Mesendoderm (in vitro differentiated cells): ENCODE data around the gene ASS1.

ENCODE experiments used
- DNase-seq: peaks from one replicate; pipeline ENCODE4 v3.0.0; 2013
- H2AK5ac ChIP-seq: 2 replicates; pipeline ENCODE4 v1.6.1; 2013; ENCODE audit warnings: low read length, inconsistent platforms
- H2BK120ac ChIP-seq: 2 replicates; pipeline ENCODE4 v1.6.1; 2013; ENCODE audit warnings: low read depth, mild to moderate bottlenecking, low read length, moderate library complexity, mixed read lengths
- H2BK15ac ChIP-seq: replicated peaks from 2 replicates; pipeline ENCODE4 v1.6.1; 2013; ENCODE audit warnings: low read depth, mild to moderate bottlenecking, moderate library complexity
- H2BK5ac ChIP-seq: 2 replicates; pipeline ENCODE4 v1.6.1; 2013; ENCODE audit warnings: low read length, inconsistent platforms
- H3K18ac ChIP-seq: 2 replicates; pipeline ENCODE4 v1.6.1; 2013; ENCODE audit warnings: mild to moderate bottlenecking, low read length, mixed read lengths
- H3K23ac ChIP-seq: one replicate; pipeline ENCODE4 v1.6.1; 2013; ENCODE audit warnings: low read length
- H3K27ac ChIP-seq: 2 replicates; pipeline ENCODE4 v1.5.1; 2013; ENCODE audit warnings: low read depth, mild to moderate bottlenecking, inconsistent platforms, low read length, moderate library complexity
- H3K27me3 ChIP-seq: 2 replicates; pipeline ENCODE4 v1.6.1; 2013; ENCODE audit warnings: low read length, control low read depth, mild to moderate bottlenecking, inconsistent platforms; ENCODE audit not compliant: insufficient read depth, poor library complexity
- H3K36me3 ChIP-seq: 2 replicates; pipeline ENCODE4 v1.6.1; 2013; ENCODE audit warnings: low read length, inconsistent platforms; ENCODE audit not compliant: control insufficient read depth, insufficient read depth
- H3K4ac ChIP-seq: one replicate; pipeline ENCODE4 v1.6.1; 2013; ENCODE audit warnings: low read depth, mild to moderate bottlenecking, low read length, moderate library complexity
- H3K4me1 ChIP-seq: 2 replicates; pipeline ENCODE4 v1.6.1; 2013; ENCODE audit warnings: low read depth, low read length, inconsistent platforms; ENCODE audit not compliant: control insufficient read depth
- H3K4me2 ChIP-seq: 2 replicates; pipeline ENCODE4 v1.6.1; 2013; ENCODE audit warnings: low read length
- H3K4me3 ChIP-seq: 2 replicates; pipeline ENCODE4 v1.5.1; 2013; ENCODE audit warnings: mild to moderate bottlenecking, low read length
- H3K56ac ChIP-seq: one replicate; pipeline ENCODE4 v1.6.1; 2013; ENCODE audit warnings: low read length
- H3K79me1 ChIP-seq: 2 replicates; pipeline ENCODE4 v1.6.1; 2013; ENCODE audit warnings: low read length, inconsistent platforms
- H3K79me2 ChIP-seq: 2 replicates; pipeline ENCODE4 v1.6.1; 2013; ENCODE audit warnings: mild to moderate bottlenecking, low read length; ENCODE audit not compliant: control insufficient read depth, insufficient read depth
- H3K9ac ChIP-seq: 2 replicates; pipeline ENCODE4 v1.6.1; 2013; ENCODE audit warnings: low read length, inconsistent platforms
- H4K5ac ChIP-seq: one replicate; pipeline ENCODE4 v1.6.1; 2013; ENCODE audit warnings: low read length
- H4K8ac ChIP-seq: one replicate; pipeline ENCODE4 v1.6.1; 2013; ENCODE audit warnings: low read depth, mild to moderate bottlenecking, control low read depth, low read length, moderate library complexity
- WGBS: extraction: QIAGEN DNeasy Blood & Tissue Kit; methylation state at CpG from one replicate; pipeline ENCODE4 v1.1.7; 2013; ENCODE audit warnings: low lambda C conversion rate, missing lambda C conversion rate; ENCODE audit not compliant: insufficient coverage; ENCODE audit errors: extremely low coverage; 5-methylcytosine and 5-hydroxymethylcytosine counted together

The ASS1 gene

DNA sequence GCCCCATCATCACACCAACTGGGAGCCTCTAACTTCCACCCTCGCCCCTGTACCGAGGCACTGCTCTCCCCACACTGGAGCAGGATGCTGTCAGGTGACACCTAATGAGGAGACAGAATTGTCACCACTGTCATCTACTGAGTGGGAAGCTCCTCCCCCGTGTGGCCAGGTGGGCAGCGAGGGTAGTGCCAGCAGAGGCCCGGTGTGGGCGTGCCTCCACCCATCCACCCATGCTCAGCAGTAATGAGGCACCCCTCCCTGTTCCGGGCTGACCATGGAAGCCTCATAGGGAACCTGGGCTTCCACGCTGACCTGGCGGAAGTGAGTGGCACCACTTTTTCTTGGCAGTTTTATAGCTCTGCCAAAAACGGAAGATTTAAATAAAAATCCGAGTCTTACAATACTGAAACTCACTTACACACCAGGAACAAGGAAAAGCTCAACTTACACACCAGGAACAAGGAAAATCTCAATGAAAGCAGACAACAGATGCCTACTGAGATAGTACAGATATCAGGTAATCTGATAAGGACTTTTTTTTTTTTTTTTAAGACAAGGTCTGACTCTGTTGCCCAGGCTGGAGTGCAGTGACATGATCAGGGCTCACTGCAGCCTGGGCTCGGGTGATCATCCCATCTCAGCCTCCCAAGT is 30.6 kb upstream of the ASS1 start:
- Histone ChIP-seq H3K23ac (no peak overlapping the region), H3K4me1 (no peaks in the 10 kb centered on the region), H3K18ac (no peak overlapping the region), H4K8ac (no peak overlapping the region), H3K4ac (no peak overlapping the region), H3K79me1 (no peaks in the 10 kb centered on the region), H3K27ac (no peak overlapping the region), H3K79me2 (no peaks in the 10 kb centered on the region), H3K56ac (no peak overlapping the region), H2BK15ac (no peak overlapping the region), H2BK120ac (no peak overlapping the region), H4K5ac (no peak overlapping the region), H3K27me3 (no peaks in the 10 kb centered on the region), H2BK5ac (no peak overlapping the region), H3K36me3 (no peaks in the 10 kb centered on the region), H3K4me2 (no peak overlapping the region), H3K4me3 (no peak overlapping the region), H3K9ac (no peak overlapping the region), H2AK5ac (no peak overlapping the region)
- DNase-seq = no peak
- WGBS = no CpG with 5 or more reads among the region's 12 CpGs

DNA sequence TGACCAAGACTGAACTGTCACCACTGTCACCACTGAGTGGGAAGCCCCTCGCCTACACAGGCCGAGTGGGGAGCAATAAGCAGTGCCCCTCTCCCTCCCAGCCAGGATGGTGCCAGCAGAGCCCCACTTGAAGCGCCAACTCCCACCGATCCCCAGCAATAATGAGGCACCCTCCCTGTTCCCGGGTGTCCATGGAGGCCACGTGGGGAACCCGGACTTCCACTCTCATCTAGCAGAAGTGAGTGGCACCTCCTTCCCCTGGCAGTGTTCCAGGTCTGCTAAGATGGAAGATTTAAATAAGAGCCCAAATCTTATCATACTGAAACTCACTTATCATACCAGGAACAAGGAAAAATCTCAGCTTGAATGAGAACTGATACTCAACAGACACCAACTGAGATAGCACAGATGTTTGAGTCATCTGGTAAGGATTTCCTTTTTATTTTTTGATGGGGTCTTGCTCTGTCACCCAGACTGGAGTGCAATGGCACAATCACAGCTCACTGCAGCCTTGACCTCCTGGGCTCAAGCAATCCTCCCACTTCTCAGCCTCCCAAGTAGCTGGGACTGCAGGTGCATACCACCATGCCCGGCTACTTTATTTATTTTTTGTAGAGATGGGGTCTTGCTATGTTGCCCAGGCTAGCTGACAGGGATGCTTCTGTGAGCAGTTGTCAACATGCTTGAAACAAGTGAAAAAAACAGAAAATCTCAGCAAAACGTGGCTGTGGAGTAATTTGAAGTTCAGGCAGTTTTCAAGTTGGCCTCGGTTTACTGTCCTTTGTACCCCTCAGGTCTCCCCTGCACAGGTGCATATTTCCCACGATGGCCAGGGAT is 29.6 kb upstream of the ASS1 start:
- Histone ChIP-seq H3K23ac (no peak overlapping the region), H3K4me1 (no peaks in the 10 kb centered on the region)
- DNase-seq = peak; percentile 52

DNA sequence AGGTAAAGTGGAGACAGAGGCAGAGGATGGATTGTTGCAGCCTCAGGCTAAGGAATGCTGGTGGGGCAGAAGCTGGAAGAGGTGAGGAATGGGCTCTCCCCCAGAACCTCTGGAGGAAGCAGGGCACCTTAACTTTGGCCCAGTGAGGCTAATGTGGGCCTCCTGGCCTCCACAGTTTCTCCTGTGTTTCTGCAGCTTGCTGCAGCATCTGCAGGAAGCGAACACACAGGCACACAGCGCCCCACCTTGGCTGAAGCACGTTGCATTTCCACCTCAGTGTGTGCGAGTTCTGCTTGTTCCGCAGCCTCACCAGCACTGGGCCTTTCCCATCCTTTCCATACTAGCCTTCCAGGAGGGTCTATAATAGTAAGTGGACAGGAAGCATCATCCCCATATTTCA is 27.2 kb upstream of the ASS1 start:
- Histone ChIP-seq H2AK5ac (no peak overlapping the region), H3K36me3 (no peaks in the 10 kb centered on the region), H4K8ac (no peak overlapping the region), H4K5ac (no peak overlapping the region), H3K56ac (no peak overlapping the region), H3K23ac (no peak overlapping the region), H3K4me1 (peaks cover 11% of the 10 kb centered on the region), H3K27me3 (no peaks in the 10 kb centered on the region), H3K9ac (no peak overlapping the region), H3K27ac (no peak overlapping the region), H3K18ac (no peak overlapping the region), H2BK15ac (no peak overlapping the region), H3K4ac (no peak overlapping the region), H3K4me3 (no peak overlapping the region), H3K4me2 (no peak overlapping the region), H3K79me1 (no peaks in the 10 kb centered on the region), H3K79me2 (no peaks in the 10 kb centered on the region), H2BK5ac (no peak overlapping the region), H2BK120ac (no peak overlapping the region)
- DNase-seq = peak; percentile 54
- WGBS = no CpG with 5 or more reads among the region's 5 CpGs

More for the DNA sequence above, 29.6 kb upstream of the ASS1 start:
- WGBS = no CpG with 5 or more reads among the region's 11 CpGs
- Histone ChIP-seq H3K79me1 (no peaks in the 10 kb centered on the region), H2BK5ac (peak overlapping the region; percentile 45), H3K4me3 (no peak overlapping the region), H3K4ac (no peak overlapping the region), H3K36me3 (no peaks in the 10 kb centered on the region), H3K56ac (no peak overlapping the region), H2BK15ac (no peak overlapping the region), H4K5ac (no peak overlapping the region), H3K9ac (no peak overlapping the region), H4K8ac (no peak overlapping the region), H3K18ac (no peak overlapping the region), H2BK120ac (no peak overlapping the region), H2AK5ac (no peak overlapping the region), H3K27ac (no peak overlapping the region), H3K27me3 (no peaks in the 10 kb centered on the region), H3K79me2 (no peaks in the 10 kb centered on the region), H3K4me2 (no peak overlapping the region)

DNA sequence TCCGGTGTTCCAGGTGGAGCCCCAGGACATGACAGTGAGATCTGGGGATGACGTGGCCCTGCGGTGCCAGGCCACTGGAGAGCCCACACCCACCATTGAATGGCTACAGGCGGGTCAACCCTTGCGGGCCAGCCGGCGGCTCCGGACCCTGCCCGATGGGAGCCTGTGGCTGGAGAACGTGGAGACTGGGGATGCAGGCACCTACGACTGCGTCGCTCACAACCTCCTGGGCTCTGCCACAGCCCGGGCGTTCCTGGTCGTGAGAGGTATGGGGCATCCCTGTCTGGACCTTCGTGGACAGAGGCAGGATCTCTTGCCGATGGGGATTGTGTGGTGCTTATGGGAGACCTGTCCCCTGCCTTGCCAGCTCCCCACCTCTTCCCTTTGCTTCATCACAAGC is 26.0 kb upstream of the ASS1 start:
- WGBS = no CpG with 5 or more reads among the region's 18 CpGs
- Histone ChIP-seq H2BK120ac (no peak overlapping the region), H2BK15ac (no peak overlapping the region)

DNA sequence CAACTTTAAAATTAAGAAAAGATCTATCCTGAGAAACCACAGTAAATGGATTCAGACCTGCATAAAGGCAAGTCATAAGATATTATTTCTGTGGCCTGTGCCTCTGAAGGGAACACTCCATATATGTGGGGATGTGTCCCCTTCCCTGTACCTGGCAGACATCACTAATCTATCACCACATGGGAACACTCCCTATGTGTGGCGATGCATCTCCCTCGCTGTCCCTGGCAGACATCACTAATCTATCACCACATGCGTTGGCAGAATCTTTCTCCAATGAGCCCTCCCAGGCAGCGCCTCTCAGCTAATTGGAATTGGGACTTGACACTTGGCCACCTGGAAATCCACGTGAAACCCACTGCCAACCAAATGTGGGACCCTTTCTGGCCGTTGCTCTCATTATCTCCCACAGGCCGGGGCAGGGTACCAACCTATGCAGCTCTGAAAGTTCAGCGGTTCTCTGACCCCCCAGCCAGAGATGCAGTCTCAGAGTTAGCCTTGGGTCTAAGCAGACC is 25.2 kb upstream of the ASS1 start:
- no CpG with 5 or more reads among the region's 8 CpGs for WGBS
- Histone ChIP-seq H4K8ac (no peak overlapping the region), H3K4ac (no peak overlapping the region), H3K27me3 (no peaks in the 10 kb centered on the region), H2BK15ac (no peak overlapping the region), H3K4me2 (no peak overlapping the region), H3K79me1 (no peaks in the 10 kb centered on the region), H2BK5ac (no peak overlapping the region), H3K79me2 (no peaks in the 10 kb centered on the region), H3K4me3 (no peak overlapping the region), H2BK120ac (no peak overlapping the region), H3K9ac (no peak overlapping the region), H3K27ac (no peak overlapping the region), H3K23ac (no peak overlapping the region), H3K18ac (no peak overlapping the region), H4K5ac (no peak overlapping the region), H3K4me1 (peaks cover 11% of the 10 kb centered on the region), H3K56ac (no peak overlapping the region), H3K36me3 (no peaks in the 10 kb centered on the region), H2AK5ac (no peak overlapping the region)
- DNase-seq = no peak

More for the DNA sequence above, 26.0 kb upstream of the ASS1 start:
- Histone ChIP-seq H3K4me3 (no peak overlapping the region), H3K4me2 (no peak overlapping the region), H3K4me1 (peaks cover 11% of the 10 kb centered on the region), H4K8ac (no peak overlapping the region), H3K79me1 (no peaks in the 10 kb centered on the region), H3K23ac (no peak overlapping the region), H2AK5ac (no peak overlapping the region), H3K18ac (no peak overlapping the region), H3K27ac (no peak overlapping the region), H3K27me3 (no peaks in the 10 kb centered on the region), H4K5ac (no peak overlapping the region), H2BK5ac (no peak overlapping the region), H3K4ac (no peak overlapping the region), H3K36me3 (no peaks in the 10 kb centered on the region), H3K9ac (no peak overlapping the region), H3K79me2 (no peaks in the 10 kb centered on the region), H3K56ac (no peak overlapping the region)
- no peak for DNase-seq
